ENCODE data around the gene MISP3. TPM values are rescaled to one million over a fixed set of nuclear protein-coding genes. Genes with fewer than 3 reads are reported as not detected.
A peak's percentile ranks its signal among the peaks of the same experiment; 100 is the strongest.

Gene MISP3
- total and polyA plus RNA-seq, 9 of the 15 experiments (the other 6 are each of a cell fraction or from before 2014, with no cell fraction given) = 0.25 to 5.6 (median 1.6) TPM

GRCh38 chr19:14058182-14059092, 14.1 kb upstream of the MISP3 start (continued):
- TF ChIP-seq ZBTB2 (IDR thresholded peaks at IDR 0.05) (peak; percentile 73; the same call in 1 of the 2 replicates), MEF2A (IDR thresholded peaks at IDR 0.05; ENCODE audit: control insufficient read depth, low read depth, low read length) (no peak), WHSC1 (IDR thresholded peaks at IDR 0.05; ENCODE audit: low read length) (no peak), TCF7L2 (IDR thresholded peaks at IDR 0.05; ENCODE audit: low read depth, low read length) (no peak), MAFF (IDR thresholded peaks at IDR 0.05; ENCODE audit: low read length) (no peak), SMAD1 (IDR thresholded peaks at IDR 0.05; ENCODE audit: low read depth, low read length, partially characterized antibody) (no peak), HDAC1 (IDR thresholded peaks at IDR 0.05) (0 out of 4 replicates have a peak, but pooled peaks of 1 of the 2 experiments have one; percentile 37), PRDM10 (IDR thresholded peaks at IDR 0.05; ENCODE audit: partially characterized antibody) (peak; percentile 77), HMG20B (CRISPR knock-in tag; IDR thresholded peaks at IDR 0.05) (no peak), NCOR1 (IDR thresholded peaks at IDR 0.05) (peak; percentile 62), ZBTB40 (IDR thresholded peaks at IDR 0.05) (0 out of 2 replicates have a peak, but pooled peaks have one; percentile 27), ZBTB40 (CRISPR knock-in tag; IDR thresholded peaks at IDR 0.05) (no peak), CBFB (CRISPR knock-in tag; IDR thresholded peaks at IDR 0.05) (no peak)
